OCI-LY1 (cell line): ENCODE data around the gene PIGN.

Experiments
- CTCF ChIP-seq: fragments of 200-600 bp; sonication (generic), shearing (Covaris generic); IDR thresholded peaks from 2 replicates; pipeline ENCODE4 v1.5.1; 2017; ENCODE audit warnings: mild to moderate bottlenecking, antibody characterized with exemption, low read length, moderate library complexity, mixed read lengths
- EZH2 ChIP-seq: fragments of 200-600 bp; sonication (generic), shearing (Covaris generic); IDR thresholded peaks from 2 replicates; pipeline ENCODE4 v1.8.0; 2017; ENCODE audit warnings: borderline replicate concordance, mixed run types, mild to moderate bottlenecking, antibody characterized with exemption, low read length, moderate library complexity, mixed read lengths

GRCh38 chr18:62030091-62030985 lies 156.5 kb downstream of the PIGN start:
- TF ChIP-seq CTCF (no peak), EZH2 (no peak)
